A549 (cell line): Measurements from ENCODE around the gene TAF3. TPM values are rescaled to one million over a fixed set of nuclear protein-coding genes. Genes with fewer than 3 reads are reported as not detected.

Experiments
- ATAC-seq, 2 experiments: fragments of 200-7000 bp in 1 of 2; fragments of >200 bp in 1 of 2; cut with Nextera tagmentation in 1 of 2; cut with Tn5 transposase in 1 of 2; 3 replicates each; pipeline versions ENCODE4 v1.8.0 to v1.9.1; 2018 to 2020; ENCODE audit warnings: mild to moderate bottlenecking in 1 of 2, moderate library complexity in 1 of 2
- CTCF ChIA-PET: fragments of 300-600 bp; sonication (Branson Sonifier 250); formaldehyde crosslinking; extraction: SDS; loops from one replicate; lab custom pipeline; 2021; ENCODE audit warnings: antibody characterized with exemption, inconsistent platforms; lab: Yijun Ruan, JAX
- POLR2A ChIA-PET: fragments of 350-600 bp; formaldehyde crosslinking; extraction: SDS; loops from one replicate; lab custom pipeline; 2021; ENCODE audit warnings: antibody characterized with exemption, inconsistent platforms; lab: Yijun Ruan, JAX
- DNase-seq, 2 experiments: peaks; one replicate each; pipeline versions ENCODE4 v3.0.0 to v3.0.0-alpha.2; 2011 to 2016; ENCODE audit warnings: low read depth in 1 of 2, low spot score in 1 of 2
- FAIRE-seq: peaks from 2 replicates; lab custom pipeline; 2011; peaks lifted over from hg19 to GRCh38; lab: Jason Lieb, UNC
- H3K27ac ChIP-seq, 2 experiments: fragments of >200 bp; sonication (Bioruptor Twin); formaldehyde crosslinking; 3 replicates each; pipeline ENCODE4 v1.5.1; 2016 to 2017
- H3K4me1 ChIP-seq: fragments of >200 bp; sonication (Bioruptor Twin); formaldehyde crosslinking; 3 replicates; pipeline ENCODE4 v1.6.1; 2016
- H3K4me2 ChIP-seq: fragments of >200 bp; sonication (Bioruptor Twin); formaldehyde crosslinking; 3 replicates; pipeline ENCODE4 v1.6.1; 2016
- H3K4me3 ChIP-seq: fragments of >200 bp; sonication (Bioruptor Twin); formaldehyde crosslinking; 3 replicates; pipeline ENCODE4 v1.5.1; 2016
- H3K9me3 ChIP-seq: fragments of >200 bp; sonication (Bioruptor Twin); formaldehyde crosslinking; 3 replicates; pipeline ENCODE4 v1.6.1; 2016
- CBX2 ChIP-seq: fragments of 200-600 bp; sonication (generic); IDR thresholded peaks from 2 replicates; pipeline ENCODE4 v1.6.1; 2016; ENCODE audit warnings: low read depth, mild to moderate bottlenecking, borderline replicate concordance
- EHMT2 ChIP-seq: fragments of 200-600 bp; sonication (generic); IDR thresholded peaks from 2 replicates; pipeline ENCODE4 v1.6.1; 2016; ENCODE audit warnings: antibody characterized with exemption, low read depth, mild to moderate bottlenecking, moderate library complexity
- FOSB ChIP-seq: fragments of 250-450 bp; sonication (Bioruptor Pico); IDR thresholded peaks from 2 replicates; pipeline ENCODE4 v1.5.0; 2020; ENCODE audit warnings: mild to moderate bottlenecking, moderate library complexity
- FOXS1 ChIP-seq: fragments of 250-450 bp; sonication (Bioruptor Pico); IDR thresholded peaks from 2 replicates; pipeline ENCODE4 v1.5.0; 2020; ENCODE audit warnings: mild to moderate bottlenecking, moderate library complexity
- GATA3 ChIP-seq: IDR thresholded peaks from 2 replicates; pipeline ENCODE4 v1.6.1; 2012; ENCODE audit warnings: borderline replicate concordance
- HOXB5 ChIP-seq: fragments of 250-450 bp; sonication (Bioruptor Pico); IDR thresholded peaks from 2 replicates; pipeline ENCODE4 v1.5.0; 2020; ENCODE audit warnings: mild to moderate bottlenecking, moderate library complexity
- JUNB ChIP-seq: fragments of >200 bp; sonication (Bioruptor Twin); formaldehyde crosslinking; IDR thresholded peaks from 2 replicates; pipeline ENCODE4 v1.6.1; 2016
- NPAS2 ChIP-seq: fragments of 250-450 bp; sonication (Bioruptor Pico); IDR thresholded peaks from 2 replicates; pipeline ENCODE4 v1.8.0; 2022; ENCODE audit warnings: mild to moderate bottlenecking, moderate library complexity, borderline replicate concordance
- PHF8 ChIP-seq: fragments of 200-600 bp; sonication (generic); IDR thresholded peaks from 2 replicates; pipeline ENCODE4 v1.6.1; 2016; ENCODE audit warnings: low read depth, mild to moderate bottlenecking, antibody characterized with exemption, moderate library complexity, borderline replicate concordance
- POLR2AphosphoS2 ChIP-seq: conservative IDR thresholded peaks from 2 replicates; pipeline ENCODE4 v1.6.1; 2012; ENCODE audit warnings: low read length, improper control_type of control experiment, inconsistent platforms
- RNF2 ChIP-seq: fragments of 200-600 bp; sonication (generic); IDR thresholded peaks from 2 replicates; pipeline ENCODE4 v1.6.1; 2016; ENCODE audit warnings: low read depth, mild to moderate bottlenecking, antibody characterized with exemption, moderate library complexity, borderline replicate concordance
- ZC3H11A ChIP-seq: fragments of 450-650 bp; IDR thresholded peaks from 2 replicates; pipeline ENCODE4 v1.6.1; 2014; ENCODE audit warnings: antibody characterized with exemption, mild to moderate bottlenecking
- WGBS: methylation state at CpG from one replicate; pipeline ENCODE4 v1.1.6; 2017; ENCODE audit errors: missing lambda C conversion rate; 5-methylcytosine and 5-hydroxymethylcytosine counted together
- polyA plus RNA-seq, 4 experiments: library from polyadenylated mRNA; depleted of rRNA in 3 of 4; stranded (reverse); fragments of >200 nt; fragmentation: RNase III in 1 of 4; extraction: RNeasy Plus Mini Kit Qiagen cat#74134 plus additional on column Dnase treatment in 1 of 4; gene quantifications; 2 replicates in 3 of 4; 3 replicates in 1 of 4; pipeline ENCODE4 v1.2.3, GENCODE V29; 2011 to 2017
- TF ChIP-seq, protein P1 (sequence below): fragments of >200 bp; sonication (Bioruptor Twin); formaldehyde crosslinking; IDR thresholded peaks from 3 replicates; pipeline ENCODE4 v1.6.1; 2016
- TF ChIP-seq, protein P2 (sequence below): IDR thresholded peaks from 2 replicates; pipeline ENCODE4 v1.6.1; 2012; ENCODE audit warnings: low read depth, borderline replicate concordance
- TF ChIP-seq, protein P3 (sequence below): fragments of 250-450 bp; sonication (Bioruptor Pico); IDR thresholded peaks from 2 replicates; pipeline ENCODE4 v1.5.0; 2020; ENCODE audit warnings: low read depth, mild to moderate bottlenecking, moderate library complexity
- TF ChIP-seq, protein P4 (sequence below): fragments of >200 bp; sonication (Bioruptor Twin); formaldehyde crosslinking; IDR thresholded peaks from 2 replicates; pipeline ENCODE4 v1.6.1; 2016
- TF ChIP-seq, protein P5 (sequence below): fragments of 150-350 bp; IDR thresholded peaks from 2 replicates; pipeline ENCODE4 v1.6.1; 2014; ENCODE audit warnings: low read depth, mild to moderate bottlenecking, low read length

TAF3 gene
- polyA plus RNA-seq, 2 of the 4 experiments (the other 2 are of a cell fraction) = 5.7 to 6.1 TPM

DNA sequence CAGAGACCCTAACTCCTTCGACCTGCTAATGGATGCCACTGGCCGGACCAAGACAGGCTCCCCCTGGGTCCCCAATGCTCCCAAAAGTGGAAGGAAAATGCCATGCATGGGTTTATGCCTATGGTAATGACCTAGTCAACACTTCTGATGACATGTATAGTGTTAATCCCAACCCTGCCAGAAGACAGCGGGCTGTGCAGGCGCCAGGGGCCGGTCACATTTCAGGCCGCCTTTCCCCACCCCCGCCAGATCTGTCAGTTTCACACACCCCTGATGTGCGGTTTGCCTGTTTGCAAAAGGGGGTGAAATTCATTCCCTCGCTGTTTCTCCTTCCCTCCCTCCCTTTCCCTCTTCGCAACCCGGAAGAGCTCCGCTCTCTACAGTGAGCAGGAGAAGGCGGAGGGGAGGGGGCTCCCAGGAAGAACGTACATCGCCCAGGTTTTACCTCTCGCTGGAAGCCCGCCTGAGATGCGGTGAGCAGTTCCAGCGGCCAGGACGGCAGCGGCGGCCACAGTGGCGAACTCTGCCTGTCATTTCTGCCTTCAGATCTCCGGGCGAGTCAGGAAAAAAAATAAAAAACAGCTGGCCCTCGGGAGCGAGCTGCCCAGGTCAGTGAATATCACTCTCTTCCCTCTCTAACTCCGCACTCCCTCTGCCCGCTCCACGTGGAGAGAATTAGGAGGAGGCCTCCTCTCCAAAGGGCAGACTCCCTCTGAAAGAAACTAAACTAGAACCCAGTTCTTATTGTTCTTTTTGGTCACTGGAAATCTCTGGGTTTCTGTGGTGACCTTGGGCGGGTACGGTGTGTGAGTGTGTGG is 226.8 kb downstream of the TAF3 start:
- H3K4me3 ChIP-seq = no peak overlapping the region
- TF ChIP-seq NPAS2 (CRISPR knock-in tag) (no peak), PHF8 (no peak), RNF2 (no peak), ZC3H11A (no peak), FOSB (no peak), CBX2 (no peak), JUNB (no peak)
- TF ChIP-seq, protein P1, sequence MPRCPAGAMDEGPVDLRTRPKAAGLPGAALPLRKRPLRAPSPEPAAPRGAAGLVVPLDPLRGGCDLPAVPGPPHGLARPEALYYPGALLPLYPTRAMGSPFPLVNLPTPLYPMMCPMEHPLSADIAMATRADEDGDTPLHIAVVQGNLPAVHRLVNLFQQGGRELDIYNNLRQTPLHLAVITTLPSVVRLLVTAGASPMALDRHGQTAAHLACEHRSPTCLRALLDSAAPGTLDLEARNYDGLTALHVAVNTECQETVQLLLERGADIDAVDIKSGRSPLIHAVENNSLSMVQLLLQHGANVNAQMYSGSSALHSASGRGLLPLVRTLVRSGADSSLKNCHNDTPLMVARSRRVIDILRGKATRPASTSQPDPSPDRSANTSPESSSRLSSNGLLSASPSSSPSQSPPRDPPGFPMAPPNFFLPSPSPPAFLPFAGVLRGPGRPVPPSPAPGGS = no peak
- TF ChIP-seq, protein P2, sequence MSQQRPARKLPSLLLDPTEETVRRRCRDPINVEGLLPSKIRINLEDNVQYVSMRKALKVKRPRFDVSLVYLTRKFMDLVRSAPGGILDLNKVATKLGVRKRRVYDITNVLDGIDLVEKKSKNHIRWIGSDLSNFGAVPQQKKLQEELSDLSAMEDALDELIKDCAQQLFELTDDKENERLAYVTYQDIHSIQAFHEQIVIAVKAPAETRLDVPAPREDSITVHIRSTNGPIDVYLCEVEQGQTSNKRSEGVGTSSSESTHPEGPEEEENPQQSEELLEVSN = no peak
- TF ChIP-seq, protein P3, sequence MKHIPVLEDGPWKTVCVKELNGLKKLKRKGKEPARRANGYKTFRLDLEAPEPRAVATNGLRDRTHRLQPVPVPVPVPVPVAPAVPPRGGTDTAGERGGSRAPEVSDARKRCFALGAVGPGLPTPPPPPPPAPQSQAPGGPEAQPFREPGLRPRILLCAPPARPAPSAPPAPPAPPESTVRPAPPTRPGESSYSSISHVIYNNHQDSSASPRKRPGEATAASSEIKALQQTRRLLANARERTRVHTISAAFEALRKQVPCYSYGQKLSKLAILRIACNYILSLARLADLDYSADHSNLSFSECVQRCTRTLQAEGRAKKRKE (CRISPR knock-in tag) = no peak
- no peak overlapping the region for H3K4me2 ChIP-seq
- WGBS = 66% methylated on average over 32 of the region's 32 CpGs
- H3K4me1 ChIP-seq = peaks cover 8% of the 10 kb centered on the region; the same call in 2 of the 3 replicates
- no peak for FAIRE-seq
- no peaks in the 10 kb centered on the region for H3K9me3 ChIP-seq
- POLR2A ChIA-PET = no interaction called here
- DNase-seq = no peak
- CTCF ChIA-PET = no interaction called here
- no peak for ATAC-seq
- H3K27ac ChIP-seq = no peak overlapping the region

DNA sequence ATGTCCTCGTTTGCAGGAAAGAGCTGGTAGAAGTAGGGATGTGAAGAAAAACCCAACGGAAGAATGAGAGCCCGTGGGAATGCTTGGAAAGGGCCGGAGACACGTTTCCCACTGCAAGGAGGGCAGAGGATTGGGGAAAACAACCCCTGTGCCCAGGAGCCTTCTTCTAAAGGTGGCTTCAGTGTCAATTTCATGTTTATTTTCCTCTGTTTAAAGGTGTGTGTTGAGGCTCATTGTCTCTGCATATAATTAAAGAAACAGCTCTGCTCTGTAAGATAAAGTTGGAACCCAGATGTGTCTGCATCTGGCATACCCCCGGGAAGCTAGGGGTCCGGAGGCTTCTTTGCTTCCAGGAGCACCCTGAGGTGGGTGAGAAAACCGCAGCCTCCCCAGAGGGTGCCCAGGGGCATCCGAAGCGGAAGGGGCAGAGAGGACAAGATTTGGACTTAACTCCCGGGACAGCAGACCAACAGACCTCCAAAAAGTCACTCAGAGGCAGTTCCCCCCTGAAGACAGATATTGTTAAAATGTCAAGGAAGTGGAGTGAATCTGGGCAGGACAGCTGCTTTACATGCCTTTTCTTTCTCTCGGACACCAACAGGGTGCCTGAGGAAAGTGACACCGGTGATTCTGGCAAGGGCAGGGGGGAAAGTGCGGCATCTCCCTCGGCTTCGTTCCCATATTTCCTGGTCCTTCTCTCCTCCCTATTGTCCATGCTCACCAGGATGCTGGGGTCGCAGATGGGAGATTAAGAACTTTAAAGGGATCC is 227.6 kb downstream of the TAF3 start:
- ATAC-seq (no peak), FAIRE-seq (no peak), DNase-seq (no peak)
- 68% methylated on average over 17 of the region's 17 CpGs for WGBS
- Histone ChIP-seq H3K9me3 (no peaks in the 10 kb centered on the region), H3K4me1 (peaks cover 10% of the 10 kb centered on the region; the same call in 2 of the 3 replicates), H3K27ac (no peak overlapping the region), H3K4me3 (no peak overlapping the region), H3K4me2 (no peak overlapping the region)
- ChIA-PET POLR2A (no interaction called here), CTCF (no interaction called here)
- TF ChIP-seq, protein P4, sequence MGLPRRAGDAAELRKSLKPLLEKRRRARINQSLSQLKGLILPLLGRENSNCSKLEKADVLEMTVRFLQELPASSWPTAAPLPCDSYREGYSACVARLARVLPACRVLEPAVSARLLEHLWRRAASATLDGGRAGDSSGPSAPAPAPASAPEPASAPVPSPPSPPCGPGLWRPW = no peak

DNA sequence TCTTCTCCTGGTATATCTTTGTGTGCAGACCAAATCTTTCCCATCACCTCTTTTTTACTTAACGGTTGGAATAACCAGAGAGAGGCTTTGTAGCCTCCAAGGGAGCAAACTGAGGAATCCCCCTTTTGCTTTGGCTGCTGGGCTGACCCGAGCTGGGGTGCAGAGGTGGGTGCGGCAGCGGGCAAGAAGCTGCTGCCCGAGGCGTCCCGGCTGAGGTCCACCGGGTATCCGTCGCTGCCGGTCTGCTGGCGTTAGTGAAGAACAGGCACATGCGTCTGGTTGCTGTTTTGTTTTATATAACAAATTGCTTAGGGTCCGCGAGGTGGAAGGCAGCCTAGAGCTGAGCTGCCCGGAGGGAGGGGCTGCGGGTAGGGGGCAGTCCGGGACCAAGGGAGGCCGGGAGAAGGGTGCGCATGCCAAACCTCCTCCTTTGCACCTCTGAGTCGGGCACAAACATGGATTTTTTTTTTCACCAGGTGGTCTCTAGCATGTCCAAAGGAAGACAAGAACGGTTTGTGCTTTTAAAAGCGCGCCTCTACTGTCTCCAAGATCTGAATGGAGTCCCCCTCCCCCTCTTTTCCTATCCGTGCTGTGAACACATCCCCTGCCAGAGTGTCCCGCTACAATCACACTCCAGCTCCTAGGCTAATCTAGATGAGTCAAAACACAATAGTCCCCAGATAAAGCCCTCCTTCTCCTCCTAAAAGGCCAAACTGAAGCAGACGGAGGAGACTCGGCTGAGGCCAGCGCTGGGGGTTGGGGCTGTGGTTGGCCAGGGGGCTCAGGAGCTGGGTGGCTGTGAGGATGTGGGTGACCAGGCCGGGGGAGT is 229.4 kb downstream of the TAF3 start:
- no peak for TF ChIP-seq FOXS1 (CRISPR knock-in tag)
- TF ChIP-seq, protein P5, sequence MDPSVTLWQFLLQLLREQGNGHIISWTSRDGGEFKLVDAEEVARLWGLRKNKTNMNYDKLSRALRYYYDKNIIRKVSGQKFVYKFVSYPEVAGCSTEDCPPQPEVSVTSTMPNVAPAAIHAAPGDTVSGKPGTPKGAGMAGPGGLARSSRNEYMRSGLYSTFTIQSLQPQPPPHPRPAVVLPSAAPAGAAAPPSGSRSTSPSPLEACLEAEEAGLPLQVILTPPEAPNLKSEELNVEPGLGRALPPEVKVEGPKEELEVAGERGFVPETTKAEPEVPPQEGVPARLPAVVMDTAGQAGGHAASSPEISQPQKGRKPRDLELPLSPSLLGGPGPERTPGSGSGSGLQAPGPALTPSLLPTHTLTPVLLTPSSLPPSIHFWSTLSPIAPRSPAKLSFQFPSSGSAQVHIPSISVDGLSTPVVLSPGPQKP = no peak
- TF ChIP-seq HOXB5 (CRISPR knock-in tag) = no peak
- TF ChIP-seq, protein P3 (CRISPR knock-in tag) = no peak
- TF ChIP-seq POLR2AphosphoS2 = no peak
- no peak for TF ChIP-seq GATA3
- TF ChIP-seq EHMT2 = no peak
- no peaks in the 10 kb centered on the region for H3K9me3 ChIP-seq
- 79% methylated on average over 29 of the region's 30 CpGs for WGBS
- ChIA-PET POLR2A (no interaction called here), CTCF (no interaction called here)
- peaks cover 11% of the 10 kb centered on the region; the same call in 2 of the 3 replicates for H3K4me1 ChIP-seq
- H3K4me3 ChIP-seq = no peak overlapping the region
- FAIRE-seq (no peak), ATAC-seq (no peak), DNase-seq (no peak)
- H3K4me2 ChIP-seq = no peak overlapping the region
- no peak overlapping the region for H3K27ac ChIP-seq
